ENCODE results near the gene MRPL43.

The MRPL43 gene

DNA sequence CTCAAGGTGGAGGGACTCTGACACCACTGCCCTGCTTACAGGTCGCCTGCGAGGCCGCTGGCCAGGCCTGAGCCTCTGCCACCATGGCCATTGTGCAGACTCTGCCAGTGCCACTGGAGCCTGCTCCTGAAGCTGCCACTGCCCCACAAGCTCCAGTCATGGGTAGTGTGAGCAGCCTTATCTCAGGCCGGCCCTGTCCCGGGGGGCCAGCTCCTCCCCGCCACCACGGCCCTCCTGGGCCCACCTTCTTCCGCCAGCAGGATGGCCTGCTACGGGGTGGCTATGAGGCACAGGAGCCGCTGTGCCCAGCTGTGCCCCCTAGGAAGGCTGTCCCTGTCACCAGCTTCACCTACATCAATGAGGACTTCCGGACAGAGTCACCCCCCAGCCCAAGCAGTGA lies 15.2 kb upstream of the MRPL43 start:
- no peak for DNase-seq (ENCODE audit: low read depth)

DNA sequence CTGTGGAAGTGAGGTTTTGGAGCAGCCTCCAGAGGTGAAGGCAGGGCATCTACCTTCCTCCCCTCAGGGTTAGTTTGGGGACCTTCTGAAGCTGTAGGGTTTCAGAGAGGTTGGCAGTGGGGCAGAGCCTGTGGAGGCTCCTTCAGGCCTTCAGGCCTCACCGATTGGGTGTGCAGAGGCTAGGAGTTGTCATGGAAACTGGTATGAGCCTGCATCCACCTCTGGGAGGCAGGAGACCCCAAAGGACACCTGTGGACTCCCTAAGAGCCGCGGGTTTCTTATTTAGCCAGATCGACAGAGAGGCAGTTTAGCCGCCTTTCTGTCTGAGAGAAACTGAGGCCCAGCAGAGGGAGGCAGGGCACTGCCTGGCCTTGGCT lies 14.3 kb upstream of the MRPL43 start:
- no peak for DNase-seq (ENCODE audit: low read depth)

DNA sequence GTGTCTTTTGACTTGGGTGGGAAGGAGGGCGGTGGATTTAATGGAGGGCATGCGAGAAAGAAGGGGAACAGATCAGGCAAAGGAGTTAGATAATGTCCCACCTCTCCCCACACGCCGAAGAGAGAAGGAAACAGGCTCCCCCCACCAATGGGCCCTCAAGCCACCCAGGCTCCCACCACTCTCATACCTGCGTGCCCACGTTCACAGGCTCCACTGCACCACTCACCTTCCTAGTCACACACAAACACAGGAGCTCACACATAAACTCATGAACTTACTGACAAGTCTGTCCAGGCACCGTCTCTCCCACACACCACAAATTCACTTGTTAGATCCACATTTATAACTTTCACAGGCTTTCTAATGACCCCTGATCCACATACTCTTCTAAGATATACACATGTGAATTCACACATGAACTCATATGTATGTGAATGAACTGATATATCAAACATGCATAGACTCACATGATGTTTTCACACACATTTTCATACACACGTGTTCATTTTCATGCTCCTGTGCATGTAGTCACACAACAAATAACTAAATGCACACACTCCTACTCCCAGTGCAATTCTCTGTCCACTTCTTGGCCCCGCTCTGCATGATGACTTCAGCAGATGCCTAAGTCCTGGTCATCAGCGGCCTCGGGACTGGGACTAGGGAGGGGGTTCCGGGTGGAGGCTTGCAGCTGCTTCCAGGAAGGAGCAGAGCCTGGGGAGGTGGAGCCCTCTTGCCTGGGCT lies 13.8 kb upstream of the MRPL43 start:
- DNase-seq (ENCODE audit: low read depth) = peak; percentile 92

DNA sequence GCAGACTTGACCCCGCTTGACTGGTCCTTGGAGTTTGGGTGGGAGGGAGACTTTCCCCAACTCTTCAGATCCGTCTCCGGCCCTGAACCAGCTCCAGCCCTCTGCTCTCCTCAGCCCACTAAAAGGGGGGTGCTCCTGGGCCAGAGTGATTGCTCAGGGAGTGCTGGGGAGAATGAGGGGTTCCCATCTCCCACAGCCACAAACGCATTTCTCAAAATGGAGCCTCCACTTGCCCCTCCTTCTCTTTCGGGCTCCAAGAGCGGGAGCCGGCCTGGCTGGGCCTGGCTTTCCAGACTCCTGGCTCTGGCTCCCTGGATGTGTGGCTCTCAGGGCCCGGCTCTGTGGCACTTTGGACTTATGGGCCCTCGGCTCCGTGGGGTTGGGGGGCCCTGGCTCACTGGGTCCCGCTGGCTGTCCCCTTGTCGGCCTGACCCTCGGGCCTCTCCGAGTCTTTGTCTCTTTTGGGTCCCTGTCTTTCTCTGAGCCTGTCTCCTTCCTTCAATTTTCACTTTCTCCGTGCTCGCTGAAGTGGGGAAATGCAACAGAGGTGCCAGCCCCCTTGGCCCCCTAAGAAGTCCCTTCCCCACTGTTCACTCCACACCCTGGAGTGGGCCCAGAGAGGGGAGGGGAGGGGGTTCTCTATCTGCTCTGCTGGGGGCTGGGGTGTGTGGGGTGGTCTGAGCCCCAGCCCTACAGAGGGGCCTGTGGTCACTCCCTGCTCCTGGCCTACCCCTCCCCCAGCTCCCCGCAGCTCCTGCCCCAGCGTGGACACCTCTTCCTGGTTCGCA lies 13.0 kb upstream of the MRPL43 start:
- no peak for DNase-seq (ENCODE audit: low read depth)

DNA sequence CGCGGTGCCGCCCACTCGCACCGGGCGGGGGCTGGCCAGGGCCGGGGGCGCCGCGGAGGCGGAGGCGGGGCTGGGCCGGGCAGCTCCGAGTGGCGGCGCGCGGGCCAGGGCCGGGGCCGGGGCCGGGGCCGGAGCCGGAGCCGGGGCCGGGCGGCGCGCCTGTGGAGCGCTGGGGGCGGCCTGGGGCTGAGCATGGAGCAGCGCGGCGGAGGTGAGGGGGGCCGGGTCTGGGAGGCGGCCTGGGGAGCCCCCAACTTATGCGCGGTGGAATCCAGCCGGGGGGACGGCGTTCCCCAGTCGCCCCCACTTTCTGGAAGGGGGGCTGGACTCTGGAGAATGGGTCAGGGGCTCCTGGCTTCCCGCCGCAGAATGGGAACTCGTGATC lies 12.4 kb upstream of the MRPL43 start, which contains the start of gene LZTS2:
Gene LZTS2 (plus strand): TSS at position 67 of the 385 bp plus-strand sequence. CDS start 2,731 bp downstream, outside the sequence.
- no peak for DNase-seq (ENCODE audit: low read depth)

DNA sequence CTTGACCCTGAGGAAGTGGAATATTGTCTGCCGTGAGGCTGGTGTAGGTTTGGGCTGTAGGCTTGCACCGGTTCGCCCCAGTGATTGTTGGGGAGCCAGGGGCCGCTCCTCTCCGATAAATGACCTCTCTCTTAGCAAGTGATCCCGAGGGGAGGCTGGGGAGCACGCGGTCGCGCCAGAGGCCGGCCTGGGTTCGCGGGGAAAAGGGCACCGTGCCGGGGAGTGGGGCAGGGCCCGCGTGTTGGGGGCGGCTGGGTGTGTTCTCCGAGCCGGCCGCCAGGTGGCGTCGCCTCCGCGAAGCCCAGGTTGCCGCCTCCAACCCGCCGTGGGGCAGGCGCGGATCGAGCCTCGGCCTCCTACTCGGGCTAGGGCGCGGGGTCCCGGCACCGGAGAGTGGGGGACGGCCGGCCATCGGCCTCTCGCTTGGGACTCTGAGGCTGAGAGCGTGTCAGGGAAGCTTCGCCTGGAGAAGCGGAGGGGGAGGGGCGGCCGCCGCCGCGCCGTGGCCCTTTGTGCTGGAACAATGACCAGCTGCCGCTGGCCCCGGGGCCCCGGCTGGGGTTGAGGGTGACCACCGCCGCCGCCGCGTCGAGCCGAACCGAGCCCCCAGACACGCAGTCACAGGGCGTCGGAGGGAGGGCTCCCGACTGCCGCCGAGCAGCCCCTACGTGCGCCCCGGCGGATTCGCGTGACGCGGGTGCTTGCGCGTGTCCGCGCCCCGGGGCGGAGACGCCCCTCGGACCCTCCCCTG lies 11.9 kb upstream of the MRPL43 start:
- DNase-seq (ENCODE audit: low read depth) = peak; percentile 84

DNA sequence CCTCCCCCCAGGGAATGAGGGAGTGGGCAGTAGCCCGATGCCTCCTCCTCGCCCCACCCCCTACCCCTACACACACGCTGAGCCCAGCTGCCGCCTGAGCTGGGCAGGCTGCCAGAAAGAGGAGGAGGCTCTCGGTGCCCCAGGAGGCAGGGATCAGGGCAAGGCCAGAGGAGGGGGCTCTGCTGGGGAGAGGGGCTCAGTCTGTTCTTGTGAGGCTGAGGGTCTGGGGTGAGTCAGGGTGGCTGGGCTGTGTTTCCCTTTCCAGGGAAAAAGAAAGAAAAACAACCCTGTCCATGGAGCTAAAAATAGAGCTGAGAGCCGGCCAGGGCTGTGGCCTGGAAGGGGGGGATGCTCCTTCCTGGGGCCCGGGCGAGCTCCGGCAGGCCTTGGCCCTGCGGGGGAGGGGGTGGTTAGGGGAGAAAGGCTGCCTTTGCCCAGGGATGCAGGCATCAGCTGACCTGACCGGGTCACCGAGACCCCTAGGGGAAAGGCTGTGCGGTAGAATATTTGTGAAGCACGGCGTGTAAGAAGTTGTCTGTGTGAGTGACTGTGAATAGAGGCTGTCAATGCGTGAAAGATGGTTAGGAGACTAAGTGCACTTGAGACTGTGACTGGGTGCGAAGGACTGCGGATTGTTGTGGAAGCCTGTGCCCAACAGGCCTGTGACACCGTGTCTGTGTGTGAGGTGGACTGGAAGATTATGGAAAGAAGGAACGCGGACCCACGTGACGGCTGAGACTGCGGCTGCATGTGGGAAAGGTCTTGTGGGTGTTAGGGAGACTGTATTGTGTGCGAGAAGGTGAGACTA lies 11.1 kb upstream of the MRPL43 start:
- DNase-seq (ENCODE audit: low read depth) = peak; percentile 78

DNA sequence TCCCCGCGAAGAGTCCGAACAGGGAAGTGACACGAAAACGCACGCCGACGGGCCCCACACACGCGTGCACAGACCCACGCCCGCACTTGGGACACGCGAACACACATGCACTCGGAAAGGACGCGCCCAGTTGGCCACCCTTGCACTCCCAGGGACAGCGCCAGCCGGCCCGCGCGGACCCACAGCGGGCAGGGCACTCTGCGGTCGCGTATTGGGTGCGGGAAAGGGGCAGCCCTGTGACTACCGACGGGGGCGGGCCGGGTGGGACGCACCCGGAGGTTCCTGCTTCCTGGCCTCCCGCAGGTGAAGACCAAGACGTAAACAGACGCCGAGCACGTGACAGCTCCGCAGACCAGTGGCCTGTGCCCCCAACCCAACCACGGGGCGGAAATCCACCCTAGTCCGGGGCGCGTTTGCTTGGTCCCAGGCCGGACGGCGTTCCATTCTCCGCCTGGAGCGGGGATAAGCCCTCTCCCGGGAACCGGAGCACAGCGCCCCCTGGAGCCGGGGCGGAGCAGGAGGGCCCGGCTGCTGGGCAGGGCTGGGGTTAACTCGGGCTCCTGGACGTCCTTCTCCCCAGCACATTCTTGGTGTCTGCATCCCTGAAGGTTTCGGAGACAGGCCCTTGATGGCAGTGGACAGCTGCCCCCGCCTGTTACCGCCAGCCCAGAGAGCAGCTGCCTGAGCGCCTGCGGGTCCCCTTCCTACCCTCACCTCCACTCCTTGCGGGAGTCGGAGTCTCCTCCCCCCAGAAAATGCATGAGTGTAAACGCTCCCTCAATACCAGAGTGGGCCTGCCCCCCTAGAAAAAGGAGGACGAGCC lies 10.3 kb upstream of the MRPL43 start:
- DNase-seq (ENCODE audit: low read depth) = peak; percentile 65

DNA sequence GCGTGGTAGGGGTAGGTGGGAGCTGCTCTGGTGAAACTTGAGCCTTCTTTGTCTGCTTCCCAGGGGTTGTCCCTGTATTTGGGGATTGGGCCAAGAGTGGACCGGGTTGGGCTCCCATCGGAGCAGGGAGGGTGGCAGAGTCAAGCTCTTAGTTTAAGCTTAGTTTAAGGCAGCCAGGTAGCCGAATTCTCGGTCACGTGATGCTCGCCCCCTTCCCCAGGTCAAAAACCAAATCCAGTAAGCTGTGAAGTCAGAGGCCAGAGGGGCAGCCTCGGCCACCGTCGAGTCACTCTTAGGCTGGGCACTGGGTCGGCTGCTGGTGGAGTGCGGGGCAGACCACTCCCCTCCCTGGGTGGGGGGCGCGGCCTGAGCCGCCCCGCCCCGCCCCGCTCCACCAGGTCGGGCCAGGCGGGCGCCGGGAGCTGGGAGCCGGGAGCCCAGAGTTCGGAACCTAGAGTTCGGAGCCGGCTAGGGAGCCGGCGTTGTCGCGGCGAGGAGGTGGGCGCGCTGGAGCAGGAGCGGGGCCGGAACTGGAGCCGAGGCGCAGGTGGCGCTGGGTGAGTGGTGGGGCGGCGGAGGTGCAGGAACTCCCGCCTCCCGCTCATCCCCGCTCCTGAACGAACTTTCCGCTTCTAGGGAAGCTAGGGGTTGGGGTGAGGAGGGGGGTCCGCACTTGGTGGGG lies 9.5 kb upstream of the MRPL43 start:
- no peak for DNase-seq (ENCODE audit: low read depth)

DNA sequence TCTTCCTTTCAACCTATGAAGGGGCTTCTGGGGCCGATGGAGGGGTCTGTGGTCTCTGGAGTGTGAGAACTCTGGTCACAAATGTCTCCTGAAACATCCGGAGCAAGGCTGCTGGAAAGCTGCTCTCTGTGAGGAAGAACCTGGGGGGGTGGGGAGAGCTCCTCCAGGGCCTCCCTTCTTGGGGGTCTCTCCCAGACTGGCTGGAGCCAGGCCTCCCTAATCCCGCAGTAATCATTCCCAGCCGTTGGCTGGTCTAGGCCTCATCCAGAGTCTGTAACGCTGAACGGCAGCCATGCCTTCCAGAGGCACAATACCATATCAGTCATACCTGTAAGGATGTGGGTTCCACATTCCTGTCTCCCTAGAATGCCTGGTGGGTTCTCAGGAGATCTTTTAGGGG lies 7.9 kb upstream of the MRPL43 start:
- DNase-seq (ENCODE audit: low read depth) = no peak

DNA sequence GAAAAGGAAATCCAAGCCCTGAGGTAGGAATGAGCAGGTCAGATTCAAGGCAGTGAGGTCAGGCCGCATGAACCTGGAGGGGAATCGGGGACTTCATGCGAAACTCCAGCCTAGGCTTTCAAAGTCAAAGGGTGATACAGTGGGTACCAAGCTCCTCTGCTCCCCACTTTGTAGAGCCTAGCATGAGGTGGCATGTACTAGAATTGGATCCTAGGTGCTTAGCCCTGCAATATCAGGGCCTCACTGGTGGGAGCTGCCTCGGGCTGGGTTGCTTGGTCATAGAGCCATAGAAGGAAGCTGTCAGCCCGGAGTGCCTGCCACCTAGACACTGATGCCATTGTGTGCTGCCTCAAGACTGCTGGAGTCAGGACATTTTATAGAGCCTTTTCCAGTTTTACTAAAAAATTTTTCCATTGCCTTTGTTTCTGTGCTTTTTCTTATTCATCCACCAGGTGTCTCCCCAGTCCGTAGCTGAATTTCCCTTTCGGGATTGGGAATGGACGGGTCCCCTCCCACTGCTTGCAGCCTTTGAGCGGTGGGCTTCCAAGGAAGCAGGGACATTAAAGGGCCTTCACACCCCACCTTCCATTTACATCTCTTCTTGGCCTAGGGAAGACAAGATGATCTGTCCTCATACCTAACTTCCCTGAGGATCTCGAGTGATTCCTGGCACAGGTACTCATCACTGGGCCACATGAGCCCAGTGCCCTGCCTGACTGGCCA lies 6.8 kb upstream of the MRPL43 start:
- DNase-seq (ENCODE audit: low read depth) = no peak

DNA sequence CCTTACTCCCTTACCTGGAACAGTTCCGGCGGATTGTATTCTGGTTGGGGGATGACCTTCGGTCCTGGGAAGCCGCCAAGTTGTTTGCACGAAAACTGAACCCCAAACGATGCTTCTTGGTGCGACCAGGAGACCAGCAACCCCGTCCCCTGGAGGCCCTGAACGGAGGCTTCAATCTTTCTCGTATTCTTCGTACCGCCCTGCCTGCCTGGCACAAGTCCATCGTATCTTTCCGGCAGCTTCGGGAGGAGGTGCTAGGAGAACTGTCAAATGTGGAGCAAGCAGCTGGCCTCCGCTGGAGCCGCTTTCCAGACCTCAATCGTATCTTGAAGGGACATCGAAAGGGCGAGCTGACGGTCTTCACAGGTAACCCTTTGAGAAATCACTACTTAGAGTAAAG lies 1.8 kb upstream of the MRPL43 start:
- DNase-seq (ENCODE audit: low read depth) = no peak

DNA sequence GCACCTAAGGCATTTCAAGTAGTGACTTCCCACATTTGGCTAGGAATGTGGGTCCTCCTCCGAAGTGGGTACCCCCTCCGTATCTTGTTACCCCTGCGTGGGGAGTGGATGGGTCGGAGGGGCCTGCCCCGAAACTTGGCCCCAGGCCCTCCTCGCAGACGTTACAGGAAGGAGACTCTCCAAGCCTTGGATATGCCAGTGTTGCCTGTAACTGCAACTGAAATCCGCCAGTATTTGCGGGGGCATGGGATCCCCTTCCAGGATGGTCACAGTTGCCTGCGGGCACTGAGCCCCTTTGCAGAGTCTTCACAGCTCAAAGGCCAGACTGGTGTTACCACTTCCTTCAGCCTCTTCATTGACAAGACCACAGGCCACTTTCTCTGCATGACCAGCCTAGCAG lies 869 bp upstream of the MRPL43 start:
- DNase-seq (ENCODE audit: low read depth) = no peak

DNA sequence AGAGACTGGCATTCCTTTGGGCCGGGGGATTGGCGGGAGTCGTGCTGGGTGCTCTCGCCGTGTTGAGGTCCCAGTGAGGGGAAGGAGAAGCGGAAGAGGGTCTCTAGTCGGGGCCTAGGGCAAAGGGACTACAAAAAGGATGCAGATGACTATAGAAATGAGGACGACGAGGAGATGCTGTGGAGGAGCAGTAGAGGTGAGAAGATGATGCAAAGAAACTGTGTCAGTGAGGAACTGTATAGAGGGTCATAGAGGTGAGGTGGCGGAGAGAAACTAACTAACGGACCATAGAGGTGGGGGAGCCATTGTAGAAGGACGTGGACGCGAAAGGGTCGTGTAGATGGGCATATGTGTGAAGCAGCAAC lies 370 bp upstream of the MRPL43 start:
- DNase-seq (ENCODE audit: low read depth) = no peak

DNA sequence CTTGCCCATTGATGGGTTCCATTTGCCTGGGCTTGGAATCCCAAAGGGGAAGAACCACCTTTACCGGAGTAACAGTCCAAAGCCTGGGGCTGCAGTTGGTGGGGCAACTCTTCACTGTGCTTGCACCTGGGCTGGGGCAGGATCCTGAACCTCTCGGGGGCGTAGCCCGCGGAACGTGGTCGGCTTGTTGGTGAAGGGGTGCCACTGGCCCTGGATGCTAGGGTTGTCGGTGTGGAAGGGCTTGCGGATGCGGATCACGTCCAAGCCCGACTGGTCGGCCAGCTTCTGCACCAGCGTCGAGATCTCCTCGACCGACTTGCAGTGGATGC lies 710 bp downstream of the MRPL43 start:
- no peak for DNase-seq (ENCODE audit: low read depth)

DNA sequence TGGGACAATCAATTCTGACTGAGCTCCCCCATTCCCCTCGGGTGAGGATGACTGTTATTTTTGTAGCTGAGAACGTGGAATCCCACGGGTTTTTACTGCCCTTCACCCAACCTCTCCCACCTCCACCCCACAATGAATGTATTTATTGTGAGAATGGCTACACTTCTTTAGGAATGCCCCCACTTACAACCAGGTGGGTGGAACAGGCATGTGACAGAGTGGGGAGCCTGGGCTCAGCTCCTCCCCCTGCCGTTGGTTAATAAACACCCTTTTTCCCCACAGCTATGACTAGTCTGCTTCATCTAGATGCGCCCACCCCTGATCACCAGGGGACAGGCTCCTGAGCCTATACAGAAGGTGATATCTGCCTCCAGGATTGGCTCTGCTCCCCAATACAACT lies 2.0 kb downstream of the MRPL43 start:
- DNase-seq (ENCODE audit: low read depth) = no peak

DNA sequence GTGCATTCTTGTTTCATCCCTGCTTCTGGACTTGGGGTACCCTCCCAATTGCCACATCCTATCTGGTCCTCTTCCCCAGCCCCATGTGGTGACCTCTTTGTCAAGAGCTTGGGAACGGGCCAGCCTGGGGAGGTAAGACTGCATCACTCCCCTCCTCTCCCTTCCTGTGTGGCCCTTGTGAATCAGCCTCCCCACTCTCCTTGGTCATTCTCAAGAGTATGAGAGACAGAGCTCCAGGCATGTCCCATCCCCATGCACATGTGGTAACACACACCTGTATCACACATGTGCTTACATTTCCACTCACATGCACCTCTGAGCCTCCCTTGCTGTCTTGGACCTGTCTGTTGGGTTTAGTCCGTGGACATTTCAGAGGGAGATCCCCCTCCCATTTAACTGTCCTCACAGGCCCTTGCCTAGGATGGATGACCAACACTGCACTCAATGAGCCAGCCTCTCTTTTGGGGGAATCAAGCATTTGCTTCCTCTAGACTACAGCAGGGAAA lies 2.6 kb downstream of the MRPL43 start:
- no peak for DNase-seq (ENCODE audit: low read depth)

DNA sequence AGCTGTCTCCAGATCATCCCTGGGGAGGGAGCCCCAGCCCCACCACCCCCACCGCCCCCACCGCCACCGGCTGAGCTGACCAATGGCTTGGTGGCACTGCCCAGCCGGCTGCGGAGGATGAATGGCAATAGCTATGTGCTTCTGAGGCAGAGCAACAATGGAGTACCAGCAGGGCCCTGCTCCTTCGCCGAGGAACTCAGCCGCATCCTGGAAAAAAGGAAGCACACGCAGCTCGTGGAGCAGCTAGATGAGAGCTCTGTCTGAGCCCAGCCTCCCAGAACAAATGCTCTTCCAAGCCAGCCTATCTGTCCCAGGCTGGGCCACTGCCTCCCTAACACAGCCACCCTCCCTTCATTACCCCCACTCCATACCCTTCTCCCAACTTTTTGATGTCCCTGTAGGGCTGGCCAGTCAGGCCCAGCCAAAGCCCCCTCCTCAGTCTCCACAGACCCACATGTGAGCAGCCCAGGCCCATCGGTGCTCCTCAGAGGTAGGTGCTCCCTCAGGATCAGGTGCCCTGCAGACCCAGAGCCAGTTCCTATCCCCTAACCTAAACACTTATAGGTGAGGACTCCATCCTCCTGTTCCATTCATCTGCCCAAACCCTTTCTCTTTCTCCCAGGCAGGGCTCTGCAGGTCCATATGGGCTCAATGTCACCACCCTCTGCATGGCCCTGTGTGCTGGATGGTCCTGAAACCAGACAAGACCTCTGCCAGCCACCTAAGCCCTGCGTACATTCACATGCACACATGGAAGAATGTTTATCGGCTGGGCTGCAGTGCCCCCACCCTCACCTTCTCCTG lies 3.2 kb downstream of the MRPL43 start:
- DNase-seq (ENCODE audit: low read depth) = no peak

Data from fibroblast of gingiva (primary cell).